DND-41 (cell line): ENCODE data around the gene EIF1.

ENCODE experiments used
- ATAC-seq: fragments of 200-7000 bp; cut with Tn5 transposase; 3 replicates; pipeline ENCODE4 v1.9.1; 2021; ENCODE audit warnings: low read depth; ENCODE audit not compliant: insufficient read depth
- DNase-seq: peaks from one replicate; pipeline ENCODE4 v3.0.0-alpha.2; 2020
- H2AFZ ChIP-seq: 2 replicates; pipeline ENCODE4 v1.6.0; 2012; ENCODE audit warnings: low read depth, low read length
- H3K27ac ChIP-seq: 2 replicates; pipeline ENCODE4 v1.5.1; 2012; ENCODE audit warnings: low read length, inconsistent platforms
- H3K27me3 ChIP-seq: fragments of 200-600 bp; sonication (generic); 2 replicates; pipeline ENCODE4 v1.6.0; 2012; ENCODE audit warnings: low read length, mild to moderate bottlenecking, inconsistent platforms; ENCODE audit not compliant: insufficient read depth, poor library complexity
- H3K36me3 ChIP-seq: 2 replicates; pipeline ENCODE4 v1.5.1; 2012; ENCODE audit warnings: low read length, inconsistent platforms; ENCODE audit not compliant: insufficient read depth
- H3K4me1 ChIP-seq: 2 replicates; pipeline ENCODE4 v1.5.1; 2012; ENCODE audit warnings: mild to moderate bottlenecking, low read length; ENCODE audit not compliant: insufficient read depth
- H3K4me2 ChIP-seq: 2 replicates; pipeline ENCODE4 v1.6.0; 2012; ENCODE audit warnings: mild to moderate bottlenecking, moderate library complexity, low read length, inconsistent platforms; ENCODE audit not compliant: insufficient read depth
- H3K4me3 ChIP-seq, 2 experiments: fragments of 200-600 bp in 1 of 2; shearing (Covaris generic) in 1 of 2; 2 replicates each; pipeline ENCODE4 v1.5.1; 2012 to 2016; ENCODE audit warnings: inconsistent platforms in 2 of 2, low read length in 2 of 2, mild to moderate bottlenecking in 2 of 2, low read depth in 1 of 2, moderate library complexity in 1 of 2
- H3K79me2 ChIP-seq: 2 replicates; pipeline ENCODE4 v1.6.0; 2012; ENCODE audit warnings: low read length, inconsistent platforms; ENCODE audit not compliant: insufficient read depth
- H3K9ac ChIP-seq: 2 replicates; pipeline ENCODE4 v1.6.0; 2012; ENCODE audit warnings: low read depth, mild to moderate bottlenecking, inconsistent platforms, low read length, moderate library complexity
- H3K9me3 ChIP-seq: 2 replicates; pipeline ENCODE4 v1.5.1; 2012; ENCODE audit warnings: low read length, moderate library complexity, mild to moderate bottlenecking, inconsistent platforms; ENCODE audit not compliant: insufficient read depth, severe bottlenecking
- H4K20me1 ChIP-seq: 2 replicates; pipeline ENCODE4 v1.6.0; 2012; ENCODE audit warnings: low read length; ENCODE audit not compliant: insufficient read depth
- EZH2 ChIP-seq: IDR thresholded peaks from 3 replicates; pipeline ENCODE4 v1.6.1; 2012; ENCODE audit warnings: borderline replicate concordance, low read depth, mild to moderate bottlenecking, moderate library complexity, low read length, inconsistent platforms; ENCODE audit not compliant: severe bottlenecking
- TF ChIP-seq, protein P1 (sequence below): IDR thresholded peaks from 2 replicates; pipeline ENCODE4 v1.5.1; 2012; ENCODE audit warnings: borderline replicate concordance, low read length, moderate library complexity, mild to moderate bottlenecking; ENCODE audit not compliant: poor library complexity, severe bottlenecking; ENCODE audit errors: extremely low read depth

EIF1 gene

DNA sequence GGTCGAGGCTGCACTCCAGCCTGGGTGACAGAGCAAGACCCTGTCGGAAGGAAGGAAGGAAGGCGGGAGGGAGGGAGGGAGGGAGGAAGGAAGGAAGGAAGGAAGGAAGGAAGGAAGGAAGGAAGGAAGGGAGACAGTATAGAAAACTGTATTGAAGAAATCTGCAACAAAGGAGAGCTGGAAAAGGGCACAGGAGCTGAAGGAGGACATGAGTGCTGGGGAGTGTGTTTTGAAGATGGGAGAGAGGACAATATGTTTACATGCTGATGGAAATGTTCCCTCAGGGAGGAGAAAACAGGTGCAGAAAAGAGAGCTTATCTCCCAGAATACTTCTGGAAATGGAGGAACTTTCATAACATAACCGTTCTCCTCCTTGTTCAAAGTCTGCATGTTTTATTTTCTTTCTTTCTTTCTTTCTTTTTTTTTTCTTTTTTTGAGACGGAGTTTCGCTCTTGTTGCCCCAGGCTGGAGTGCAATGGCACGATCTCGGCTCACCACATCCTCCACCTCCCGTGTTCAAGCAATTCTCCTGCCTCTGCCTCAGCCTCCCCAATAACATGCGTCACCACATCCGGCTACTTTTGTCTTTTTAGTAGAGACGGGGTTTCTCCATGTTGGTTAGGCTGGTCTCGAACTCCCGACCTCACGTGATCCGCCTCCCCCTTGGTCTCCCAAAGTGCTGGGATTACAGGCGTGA lies 48.4 kb downstream of the EIF1 start:
- H3K27ac ChIP-seq, result no peak overlapping the region
- H3K4me1 ChIP-seq, result peaks cover 7% of the 10 kb centered on the region
- H3K9ac ChIP-seq, result no peak overlapping the region
- no peaks in the 10 kb centered on the region for H3K27me3 ChIP-seq
- TF ChIP-seq, protein P1, sequence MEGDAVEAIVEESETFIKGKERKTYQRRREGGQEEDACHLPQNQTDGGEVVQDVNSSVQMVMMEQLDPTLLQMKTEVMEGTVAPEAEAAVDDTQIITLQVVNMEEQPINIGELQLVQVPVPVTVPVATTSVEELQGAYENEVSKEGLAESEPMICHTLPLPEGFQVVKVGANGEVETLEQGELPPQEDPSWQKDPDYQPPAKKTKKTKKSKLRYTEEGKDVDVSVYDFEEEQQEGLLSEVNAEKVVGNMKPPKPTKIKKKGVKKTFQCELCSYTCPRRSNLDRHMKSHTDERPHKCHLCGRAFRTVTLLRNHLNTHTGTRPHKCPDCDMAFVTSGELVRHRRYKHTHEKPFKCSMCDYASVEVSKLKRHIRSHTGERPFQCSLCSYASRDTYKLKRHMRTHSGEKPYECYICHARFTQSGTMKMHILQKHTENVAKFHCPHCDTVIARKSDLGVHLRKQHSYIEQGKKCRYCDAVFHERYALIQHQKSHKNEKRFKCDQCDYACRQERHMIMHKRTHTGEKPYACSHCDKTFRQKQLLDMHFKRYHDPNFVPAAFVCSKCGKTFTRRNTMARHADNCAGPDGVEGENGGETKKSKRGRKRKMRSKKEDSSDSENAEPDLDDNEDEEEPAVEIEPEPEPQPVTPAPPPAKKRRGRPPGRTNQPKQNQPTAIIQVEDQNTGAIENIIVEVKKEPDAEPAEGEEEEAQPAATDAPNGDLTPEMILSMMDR, result no peak
- TF ChIP-seq EZH2, result no peak
- no peaks in the 10 kb centered on the region for H3K9me3 ChIP-seq
- no peak for DNase-seq
- no peaks in the 10 kb centered on the region for H4K20me1 ChIP-seq
- H3K36me3 ChIP-seq, result no peaks in the 10 kb centered on the region
- ATAC-seq, result no peak
- no peak overlapping the region for H3K4me3 ChIP-seq
- no peak overlapping the region for H2AFZ ChIP-seq
- no peaks in the 10 kb centered on the region for H3K79me2 ChIP-seq
- no peak overlapping the region for H3K4me2 ChIP-seq

DNA sequence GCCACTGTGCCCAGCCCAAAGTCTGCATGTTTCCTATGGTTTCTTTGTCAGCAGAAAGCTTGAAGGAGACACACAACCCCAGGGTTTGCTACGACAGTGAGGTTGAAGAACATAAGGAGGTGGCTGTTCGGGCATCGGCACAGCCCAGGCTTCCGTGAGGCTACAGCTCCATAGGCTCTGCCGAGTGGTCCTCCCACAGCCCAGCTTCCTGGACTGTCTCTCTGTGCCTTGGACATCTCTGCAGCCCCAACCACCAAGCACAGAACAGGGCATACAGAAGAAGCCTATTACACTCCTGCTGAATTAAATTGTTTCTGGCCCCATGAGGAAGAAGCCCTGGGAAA lies 49.0 kb downstream of the EIF1 start:
- Histone ChIP-seq H3K4me3 (no peak overlapping the region), H3K79me2 (no peaks in the 10 kb centered on the region), H3K9ac (no peak overlapping the region), H2AFZ (no peak overlapping the region), H3K4me2 (no peak overlapping the region), H3K36me3 (no peaks in the 10 kb centered on the region), H3K4me1 (peaks cover 7% of the 10 kb centered on the region), H3K27ac (no peak overlapping the region), H4K20me1 (no peaks in the 10 kb centered on the region), H3K27me3 (no peaks in the 10 kb centered on the region), H3K9me3 (no peaks in the 10 kb centered on the region)
- ATAC-seq (peak; percentile 41; the same call in 2 of the 3 replicates), DNase-seq (no peak)
- TF ChIP-seq EZH2, result no peak
- TF ChIP-seq, protein P1, result no peak

DNA sequence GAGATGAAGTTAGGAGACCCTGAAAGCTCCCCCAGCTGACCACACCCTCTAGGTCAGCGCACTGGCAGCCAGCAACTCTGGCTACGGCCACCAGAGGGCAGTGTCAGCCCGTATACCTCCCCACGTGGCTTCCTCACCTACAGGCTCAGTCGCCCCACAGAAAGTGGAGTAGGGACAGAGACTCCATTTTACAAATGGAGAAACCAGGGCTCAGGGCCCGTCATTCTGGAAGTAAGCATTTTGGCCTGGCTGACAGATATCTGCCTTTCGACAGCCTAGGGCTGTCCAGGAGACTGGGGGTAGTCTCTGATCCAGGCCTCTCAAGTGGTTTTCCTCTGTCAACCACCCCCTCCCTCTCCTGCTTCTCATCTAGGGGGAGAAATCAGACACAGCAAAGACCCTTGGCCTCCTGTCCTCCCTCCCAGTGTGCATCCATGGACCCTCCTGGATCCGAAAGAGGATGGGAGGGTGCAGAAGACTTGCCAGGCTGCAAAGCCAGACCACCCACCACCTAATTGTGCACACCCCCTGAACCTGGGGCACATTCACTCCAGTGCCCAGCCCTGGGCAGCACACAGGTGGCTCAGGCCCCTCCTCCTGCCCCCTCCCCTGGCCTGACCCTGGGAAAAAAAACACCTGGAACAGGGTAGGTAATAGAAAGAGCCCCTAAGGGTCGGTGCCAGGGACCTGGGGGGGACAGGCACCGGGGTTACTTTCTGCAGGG lies 49.6 kb downstream of the EIF1 start:
- ATAC-seq (peak; percentile 97), DNase-seq (peak; percentile 82)
- Histone ChIP-seq H3K4me2 (0 out of 2 replicates have a peak overlapping the region, but pooled peaks have one; percentile 1), H3K27me3 (no peaks in the 10 kb centered on the region), H3K9me3 (no peaks in the 10 kb centered on the region), H3K4me3 (no peak overlapping the region), H3K4me1 (peaks cover 7% of the 10 kb centered on the region), H3K9ac (peak overlapping the region; percentile 31), H3K79me2 (no peaks in the 10 kb centered on the region), H3K36me3 (no peaks in the 10 kb centered on the region), H2AFZ (peak overlapping the region; percentile 97), H4K20me1 (no peaks in the 10 kb centered on the region), H3K27ac (no peak overlapping the region)
- TF ChIP-seq, protein P1, result peak; percentile 99
- no peak for TF ChIP-seq EZH2
